GM04503 (cell line): ENCODE results near the gene COL8A1.

Source experiments
- DNase-seq: peaks from one replicate; pipeline ENCODE4 v3.0.0-alpha.2; 2012; ENCODE audit warnings: low read depth

The COL8A1 gene

GRCh38 chr3:99674086-99674789 lies 35.8 kb downstream of the COL8A1 start:
- DNase-seq = no peak

GRCh38 chr3:99678023-99678422 lies 39.6 kb downstream of the COL8A1 start:
- DNase-seq = peak; percentile 87

GRCh38 chr3:99678896-99679295 lies 40.5 kb downstream of the COL8A1 start:
- DNase-seq = no peak

- no peak for DNase-seq
Observed at GRCh38 chr3:99681512-99681911, 43.1 kb downstream of the COL8A1 start.

GRCh38 chr3:99681976-99682375 lies 43.6 kb downstream of the COL8A1 start:
- DNase-seq = no peak

- DNase-seq = no peak
Observed at GRCh38 chr3:99683465-99683864, 45.1 kb downstream of the COL8A1 start.

- no peak for DNase-seq
Observed at GRCh38 chr3:99683876-99684275, 45.5 kb downstream of the COL8A1 start.

GRCh38 chr3:99684644-99685043 lies 46.2 kb downstream of the COL8A1 start:
- DNase-seq = no peak

GRCh38 chr3:99686469-99686868 lies 48.1 kb downstream of the COL8A1 start:
- no peak for DNase-seq

- no peak for DNase-seq
Observed at GRCh38 chr3:99686955-99687612, 48.7 kb downstream of the COL8A1 start.

GRCh38 chr3:99690761-99691369 lies 52.5 kb downstream of the COL8A1 start:
- DNase-seq = no peak

- DNase-seq = no peak
Observed at GRCh38 chr3:99693636-99694035, 55.2 kb downstream of the COL8A1 start.

- DNase-seq = no peak
Observed at GRCh38 chr3:99696497-99696896, 58.1 kb downstream of the COL8A1 start.

- no peak for DNase-seq
Observed at GRCh38 chr3:99697250-99697649, 58.9 kb downstream of the COL8A1 start.

- DNase-seq = no peak
Observed at GRCh38 chr3:99698932-99699331, 60.5 kb downstream of the COL8A1 start.

- peak; percentile 55 for DNase-seq
Observed at GRCh38 chr3:99699841-99700240, 61.4 kb downstream of the COL8A1 start.

- DNase-seq = no peak
Observed at GRCh38 chr3:99700631-99701268, 62.4 kb downstream of the COL8A1 start.

- no peak for DNase-seq
Observed at GRCh38 chr3:99702953-99703943, 64.9 kb downstream of the COL8A1 start.

GRCh38 chr3:99704417-99704816 lies 66.0 kb downstream of the COL8A1 start:
- DNase-seq = no peak

GRCh38 chr3:99706410-99706809 lies 68.0 kb downstream of the COL8A1 start:
- no peak for DNase-seq

GRCh38 chr3:99708207-99708745 lies 69.9 kb downstream of the COL8A1 start:
- DNase-seq = peak; percentile 55
